ENCODE measurements around the gene UIMC1.

DNA sequence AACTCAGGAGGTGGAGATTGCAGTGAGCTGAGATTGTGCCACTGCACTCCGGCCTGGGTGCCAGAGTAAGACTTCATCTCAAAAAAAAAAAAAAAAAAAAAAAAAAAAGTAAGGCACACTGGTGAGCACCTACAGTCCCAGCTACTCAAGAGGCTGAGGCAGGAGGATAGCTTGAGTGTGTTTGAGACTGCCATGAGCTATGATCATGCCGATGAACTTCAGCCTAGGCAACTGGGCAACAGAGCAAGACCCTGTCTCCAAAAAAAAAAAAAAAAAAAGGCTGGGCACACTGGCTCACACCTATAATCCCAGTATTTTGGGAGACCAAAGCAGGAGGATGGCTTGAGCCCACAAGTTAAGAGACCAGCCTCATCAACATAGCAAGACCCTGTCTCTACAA, 20.3 kb downstream of the UIMC1 start:
- TF ChIP-seq, protein P1, sequence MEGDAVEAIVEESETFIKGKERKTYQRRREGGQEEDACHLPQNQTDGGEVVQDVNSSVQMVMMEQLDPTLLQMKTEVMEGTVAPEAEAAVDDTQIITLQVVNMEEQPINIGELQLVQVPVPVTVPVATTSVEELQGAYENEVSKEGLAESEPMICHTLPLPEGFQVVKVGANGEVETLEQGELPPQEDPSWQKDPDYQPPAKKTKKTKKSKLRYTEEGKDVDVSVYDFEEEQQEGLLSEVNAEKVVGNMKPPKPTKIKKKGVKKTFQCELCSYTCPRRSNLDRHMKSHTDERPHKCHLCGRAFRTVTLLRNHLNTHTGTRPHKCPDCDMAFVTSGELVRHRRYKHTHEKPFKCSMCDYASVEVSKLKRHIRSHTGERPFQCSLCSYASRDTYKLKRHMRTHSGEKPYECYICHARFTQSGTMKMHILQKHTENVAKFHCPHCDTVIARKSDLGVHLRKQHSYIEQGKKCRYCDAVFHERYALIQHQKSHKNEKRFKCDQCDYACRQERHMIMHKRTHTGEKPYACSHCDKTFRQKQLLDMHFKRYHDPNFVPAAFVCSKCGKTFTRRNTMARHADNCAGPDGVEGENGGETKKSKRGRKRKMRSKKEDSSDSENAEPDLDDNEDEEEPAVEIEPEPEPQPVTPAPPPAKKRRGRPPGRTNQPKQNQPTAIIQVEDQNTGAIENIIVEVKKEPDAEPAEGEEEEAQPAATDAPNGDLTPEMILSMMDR (IDR thresholded peaks at IDR 0.05; ENCODE audit: low read depth, low read length, poor library complexity, severe bottlenecking) = no peak
- TF ChIP-seq EZH2phosphoT487 (IDR thresholded peaks at IDR 0.05; ENCODE audit: borderline replicate concordance, low read length) = no peak
